Nephron (organoid): Measurements from ENCODE around the gene PRMT7.

ENCODE experiments used
- H3K27ac Mint-ChIP-seq, 3 experiments: 2 replicates each; pipeline ENCODE4 v1.8.0; 2020; ENCODE audit warnings: mixed read lengths in 3 of 3, mild to moderate bottlenecking in 2 of 3, moderate library complexity in 1 of 3
- H3K27me3 Mint-ChIP-seq: 2 replicates; pipeline ENCODE4 v1.8.0; 2021; ENCODE audit warnings: low read depth, mild to moderate bottlenecking, moderate library complexity, mixed read lengths
- H3K36me3 Mint-ChIP-seq: 2 replicates; pipeline ENCODE4 v1.8.0; 2020; ENCODE audit warnings: low read depth, mixed read lengths
- H3K4me1 Mint-ChIP-seq: 2 replicates; pipeline ENCODE4 v1.8.0; 2020; ENCODE audit warnings: mixed read lengths
- H3K4me3 Mint-ChIP-seq, 3 experiments: 2 replicates each; pipeline ENCODE4 v1.8.0; 2020; ENCODE audit warnings: mild to moderate bottlenecking in 3 of 3, mixed read lengths in 3 of 3, moderate library complexity in 2 of 3
- H3K9me3 Mint-ChIP-seq: 2 replicates; pipeline ENCODE4 v1.8.0; 2020; ENCODE audit warnings: mixed read lengths
- CTCF ChIP-seq, 3 experiments: fragments of 200-600 bp; sonication (generic); IDR thresholded peaks; one replicate each; pipeline ENCODE4 v1.5.0; 2021; ENCODE audit warnings: antibody characterized with exemption in 3 of 3; ENCODE audit not compliant: unreplicated experiment in 3 of 3

Gene PRMT7

GRCh38 chr16:68388124-68388523 lies 77.3 kb downstream of the PRMT7 start:
- Mint-ChIP-seq H3K4me1 (peaks cover 5% of the 10 kb centered on the region), H3K9me3 (no peaks in the 10 kb centered on the region), H3K27me3 (peaks cover 16% of the 10 kb centered on the region), H3K27ac (no peak overlapping the region), H3K36me3 (no peaks in the 10 kb centered on the region), H3K4me3 (no peak overlapping the region)
- TF ChIP-seq CTCF (IDR thresholded peaks at IDR 0.05; ENCODE audit: unreplicated experiment in 3 of 3): no peak

DNA sequence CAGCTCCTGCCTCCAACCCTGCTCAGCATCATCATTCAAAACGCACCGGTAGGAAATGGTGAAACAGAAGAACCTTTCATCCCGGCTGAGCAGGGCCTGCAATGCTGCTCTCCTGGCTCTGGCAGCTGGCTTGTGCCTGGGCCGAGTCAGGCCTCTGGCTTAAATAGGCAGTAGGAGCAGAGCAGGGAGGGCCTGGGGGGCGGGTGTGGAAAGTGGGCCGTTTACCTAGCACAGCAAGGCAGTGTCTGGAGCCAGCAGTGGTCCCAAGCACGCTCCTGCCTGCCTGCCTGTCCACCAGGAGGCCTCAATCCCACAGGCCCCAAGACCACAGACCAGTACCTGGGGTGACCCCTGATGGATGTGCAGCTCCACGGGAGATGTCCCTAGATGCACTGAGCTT lies 78.2 kb downstream of the PRMT7 start:
- Mint-ChIP-seq H3K9me3 (no peaks in the 10 kb centered on the region), H3K36me3 (no peaks in the 10 kb centered on the region), H3K27me3 (peaks cover 18% of the 10 kb centered on the region), H3K4me3 (no peak overlapping the region), H3K27ac (no peak overlapping the region), H3K4me1 (peaks cover 5% of the 10 kb centered on the region)
- TF ChIP-seq CTCF (IDR thresholded peaks at IDR 0.05; ENCODE audit: unreplicated experiment in 3 of 3): no peak

GRCh38 chr16:68389750-68390371 lies 79.0 kb downstream of the PRMT7 start:
- Mint-ChIP-seq H3K4me1 (peaks cover 1% of the 10 kb centered on the region), H3K27me3 (peaks cover 20% of the 10 kb centered on the region), H3K9me3 (no peaks in the 10 kb centered on the region), H3K27ac (no peak overlapping the region), H3K36me3 (no peaks in the 10 kb centered on the region), H3K4me3 (no peak overlapping the region)
- no peak for TF ChIP-seq CTCF (IDR thresholded peaks at IDR 0.05; ENCODE audit: unreplicated experiment in 3 of 3)

- Mint-ChIP-seq H3K4me3 (no peak overlapping the region), H3K9me3 (no peaks in the 10 kb centered on the region), H3K36me3 (no peaks in the 10 kb centered on the region), H3K4me1 (peaks cover 11% of the 10 kb centered on the region), H3K27ac (no peak overlapping the region), H3K27me3 (peaks cover 16% of the 10 kb centered on the region)
- no peak for TF ChIP-seq CTCF (IDR thresholded peaks at IDR 0.05; ENCODE audit: unreplicated experiment in 3 of 3)
Observed at GRCh38 chr16:68393333-68393732, 82.5 kb downstream of the PRMT7 start.

DNA sequence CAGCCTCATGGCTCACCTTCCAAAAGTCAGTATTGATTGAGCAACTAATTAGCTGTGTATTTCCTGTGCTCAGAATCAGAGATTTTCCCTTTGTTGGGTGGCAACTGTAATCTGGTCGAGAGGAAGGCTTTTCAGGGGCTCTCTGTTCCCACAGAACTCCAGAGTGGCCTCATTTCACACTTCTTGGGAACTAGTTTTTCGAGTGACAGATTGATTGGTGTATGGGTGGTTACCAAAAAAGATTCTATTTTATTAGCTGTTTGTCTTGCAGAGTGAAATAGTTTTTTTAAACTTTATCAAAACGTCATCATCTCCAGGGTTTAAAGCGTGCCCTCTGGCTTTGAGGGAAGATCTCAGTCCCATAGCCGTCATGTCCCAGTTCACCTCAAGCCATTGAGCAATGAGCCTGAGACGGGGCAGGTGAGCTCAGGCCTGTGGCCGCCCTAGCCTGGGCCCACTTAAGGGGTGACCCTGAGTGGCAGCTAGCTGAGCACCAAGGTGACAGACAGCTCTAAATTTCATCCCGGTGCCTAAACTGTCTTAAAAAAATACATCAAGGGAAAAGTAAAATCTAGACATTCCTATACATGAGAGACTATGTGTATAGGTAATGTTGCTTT lies 84.5 kb downstream of the PRMT7 start:
- Mint-ChIP-seq H3K9me3 (no peaks in the 10 kb centered on the region), H3K4me1 (peaks cover 14% of the 10 kb centered on the region), H3K4me3 (no peak overlapping the region), H3K36me3 (no peaks in the 10 kb centered on the region), H3K27ac (no peak overlapping the region), H3K27me3 (peaks cover 10% of the 10 kb centered on the region)
- no peak for TF ChIP-seq CTCF (IDR thresholded peaks at IDR 0.05; ENCODE audit: unreplicated experiment in 3 of 3)

- H3K4me1 Mint-ChIP-seq: peaks cover 14% of the 10 kb centered on the region
- H3K9me3 Mint-ChIP-seq: no peaks in the 10 kb centered on the region
- no peaks in the 10 kb centered on the region for H3K36me3 Mint-ChIP-seq
- TF ChIP-seq CTCF (IDR thresholded peaks at IDR 0.05; ENCODE audit: unreplicated experiment in 3 of 3): no peak
- no peak overlapping the region for H3K27ac Mint-ChIP-seq
- H3K4me3 Mint-ChIP-seq: no peak overlapping the region
- H3K27me3 Mint-ChIP-seq: peaks cover 10% of the 10 kb centered on the region
Observed at GRCh38 chr16:68395815-68396214, 85.0 kb downstream of the PRMT7 start.
